H9 (cell line): ENCODE data around the gene SETD3. TPM values are rescaled to one million over a fixed set of nuclear protein-coding genes. Genes with fewer than 3 reads are reported as not detected.

Experiments
- DNase-seq: peaks from one replicate; pipeline ENCODE4 v3.0.0-alpha.2; 2017
- H2AFZ ChIP-seq: one replicate; pipeline ENCODE4 v1.6.1; 2013; ENCODE audit warnings: mild to moderate bottlenecking, low read length, control low read depth, moderate library complexity
- H2AK5ac ChIP-seq: 2 replicates; pipeline ENCODE4 v1.6.1; 2013; ENCODE audit warnings: low read length, control low read depth, mixed read lengths; ENCODE audit not compliant: insufficient read length
- H2BK120ac ChIP-seq: one replicate; pipeline ENCODE4 v1.6.1; 2013; ENCODE audit warnings: low read depth, mild to moderate bottlenecking, low read length, control low read depth, inconsistent platforms; ENCODE audit not compliant: poor library complexity, severe bottlenecking
- H2BK12ac ChIP-seq: 2 replicates; pipeline ENCODE4 v1.6.1; 2013; ENCODE audit warnings: low read length, control low read depth, mixed read lengths, low read depth; ENCODE audit not compliant: insufficient read length
- H2BK15ac ChIP-seq: 2 replicates; pipeline ENCODE4 v1.6.1; 2013; ENCODE audit warnings: low read depth, low read length, control low read depth
- H2BK20ac ChIP-seq: one replicate; pipeline ENCODE4 v1.6.1; 2013; ENCODE audit warnings: low read depth, mild to moderate bottlenecking, low read length, control low read depth, inconsistent platforms; ENCODE audit not compliant: poor library complexity, severe bottlenecking
- H2BK5ac ChIP-seq: 2 replicates; pipeline ENCODE4 v1.6.1; 2013; ENCODE audit warnings: low read length, control low read depth, mixed read lengths; ENCODE audit not compliant: insufficient read length
- H3K14ac ChIP-seq: 2 replicates; pipeline ENCODE4 v1.6.1; 2013; ENCODE audit warnings: low read length, control low read depth; ENCODE audit not compliant: insufficient read depth
- H3K18ac ChIP-seq: 2 replicates; pipeline ENCODE4 v1.6.1; 2013; ENCODE audit warnings: low read depth, mild to moderate bottlenecking, mixed read lengths, low read length, control low read depth; ENCODE audit not compliant: insufficient read length
- H3K23ac ChIP-seq: 2 replicates; pipeline ENCODE4 v1.6.1; 2013; ENCODE audit warnings: low read length, control low read depth, mixed read lengths, low read depth; ENCODE audit not compliant: insufficient read length
- H3K23me2 ChIP-seq: 2 replicates; pipeline ENCODE4 v1.6.1; 2013; ENCODE audit warnings: low read depth, mild to moderate bottlenecking, mixed read lengths, low read length, control low read depth; ENCODE audit not compliant: insufficient read length, poor library complexity, severe bottlenecking
- H3K27ac ChIP-seq: 2 replicates; pipeline ENCODE4 v1.5.1; 2013; ENCODE audit warnings: low read length, control low read depth, mixed read lengths, low read depth; ENCODE audit not compliant: insufficient read length
- H3K27me3 ChIP-seq: 2 replicates; pipeline ENCODE4 v1.6.1; 2013; ENCODE audit warnings: low read length, control low read depth, inconsistent platforms; ENCODE audit not compliant: insufficient read depth
- H3K4ac ChIP-seq: 2 replicates; pipeline ENCODE4 v1.6.1; 2013; ENCODE audit warnings: low read depth, mild to moderate bottlenecking, control low read depth, inconsistent platforms, low read length, moderate library complexity
- H3K4me1 ChIP-seq: 2 replicates; pipeline ENCODE4 v1.6.1; 2013; ENCODE audit warnings: low read length, control low read depth, inconsistent platforms; ENCODE audit not compliant: insufficient read depth
- H3K4me2 ChIP-seq: 2 replicates; pipeline ENCODE4 v1.6.1; 2013; ENCODE audit warnings: low read length, control low read depth, mixed read lengths; ENCODE audit not compliant: insufficient read length, insufficient read depth
- H3K56ac ChIP-seq: 2 replicates; pipeline ENCODE4 v1.6.1; 2013; ENCODE audit warnings: low read depth, mild to moderate bottlenecking, mixed read lengths, low read length, control low read depth; ENCODE audit not compliant: insufficient read length
- H3K79me1 ChIP-seq: 2 replicates; pipeline ENCODE4 v1.6.1; 2013; ENCODE audit warnings: low read depth, mild to moderate bottlenecking, moderate library complexity, low read length, control low read depth, inconsistent platforms; ENCODE audit not compliant: insufficient read depth, poor library complexity, severe bottlenecking
- H3K79me2 ChIP-seq: 2 replicates; pipeline ENCODE4 v1.6.1; 2013; ENCODE audit warnings: low read length, control low read depth, inconsistent platforms; ENCODE audit not compliant: insufficient read depth
- H3K9ac ChIP-seq: 2 replicates; pipeline ENCODE4 v1.6.1; 2013; ENCODE audit warnings: low read length, control low read depth, mixed read lengths; ENCODE audit not compliant: insufficient read length; ENCODE audit errors: extremely low read depth
- H3K9me3 ChIP-seq: one replicate; pipeline ENCODE4 v1.6.1; 2013; ENCODE audit warnings: low read depth, low read length, inconsistent platforms; ENCODE audit not compliant: control insufficient read depth
- H3T11ph ChIP-seq: one replicate; pipeline ENCODE4 v1.6.1; 2013; ENCODE audit warnings: mild to moderate bottlenecking, low read length, control low read depth, inconsistent platforms
- H4K20me1 ChIP-seq: one replicate; pipeline ENCODE4 v1.6.1; 2013; ENCODE audit not compliant: control insufficient read depth, insufficient read length, insufficient read depth
- H4K5ac ChIP-seq: 2 replicates; pipeline ENCODE4 v1.6.1; 2013; ENCODE audit warnings: low read depth, mild to moderate bottlenecking, mixed read lengths, low read length, control low read depth; ENCODE audit not compliant: insufficient read length
- H4K8ac ChIP-seq: replicated peaks from 2 replicates; pipeline ENCODE4 v1.6.1; 2013; ENCODE audit warnings: low read length, control low read depth, mixed read lengths, low read depth; ENCODE audit not compliant: insufficient read length
- H4K91ac ChIP-seq: 2 replicates; pipeline ENCODE4 v1.6.1; 2013; ENCODE audit warnings: low read depth, mild to moderate bottlenecking, moderate library complexity, mixed read lengths, low read length, control low read depth; ENCODE audit not compliant: insufficient read length
- H3K27ac Mint-ChIP-seq, 3 experiments: 2 replicates in 2 of 3; 3 replicates in 1 of 3; pipeline ENCODE4 v1.8.0; 2020 to 2021; ENCODE audit warnings: mixed read lengths in 3 of 3, mild to moderate bottlenecking in 1 of 3, moderate library complexity in 1 of 3
- H3K27me3 Mint-ChIP-seq: 2 replicates; pipeline ENCODE4 v1.8.0; 2021; ENCODE audit warnings: low read depth, mild to moderate bottlenecking, moderate library complexity, mixed read lengths
- H3K36me3 Mint-ChIP-seq, 3 experiments: 2 replicates in 2 of 3; 3 replicates in 1 of 3; pipeline ENCODE4 v1.8.0; 2020 to 2021; ENCODE audit warnings: low read depth in 3 of 3, mixed read lengths in 3 of 3; ENCODE audit not compliant: insufficient read depth in 1 of 3
- H3K4me1 Mint-ChIP-seq, 2 experiments: 2 replicates each; pipeline ENCODE4 v1.8.0; 2020; ENCODE audit warnings: mixed read lengths in 2 of 2
- H3K4me3 Mint-ChIP-seq, 2 experiments: 2 replicates in 1 of 2; 3 replicates in 1 of 2; pipeline ENCODE4 v1.8.0; 2020 to 2021; ENCODE audit warnings: mild to moderate bottlenecking in 2 of 2, mixed read lengths in 2 of 2, moderate library complexity in 1 of 2
- H3K9me3 Mint-ChIP-seq, 2 experiments: 2 replicates in 1 of 2; 3 replicates in 1 of 2; pipeline ENCODE4 v1.8.0; 2020; ENCODE audit warnings: mild to moderate bottlenecking in 2 of 2, mixed read lengths in 2 of 2, moderate library complexity in 1 of 2
- WGBS: extraction: QIAGEN DNeasy Blood & Tissue Kit; methylation state at CpG from one replicate; pipeline ENCODE4 v1.1.7; 2013; ENCODE audit warnings: missing lambda C conversion rate, low lambda C conversion rate, mixed read lengths; ENCODE audit not compliant: insufficient read length; ENCODE audit errors: extremely low coverage; 5-methylcytosine and 5-hydroxymethylcytosine counted together
- total RNA-seq: library from RNA; stranded (reverse); gene quantifications from 2 replicates; pipeline ENCODE4 v1.2.1, GENCODE V29; 2021
- TF ChIP-seq, protein P1 (sequence below): fragments of 200-600 bp; sonication (generic); conservative IDR thresholded peaks from 3 replicates; pipeline ENCODE4 v1.8.0; 2021; ENCODE audit warnings: antibody characterized with exemption, mild to moderate bottlenecking

SETD3 gene
- total RNA-seq, 1 experiment from 2014 or later = 56.7 TPM

DNA sequence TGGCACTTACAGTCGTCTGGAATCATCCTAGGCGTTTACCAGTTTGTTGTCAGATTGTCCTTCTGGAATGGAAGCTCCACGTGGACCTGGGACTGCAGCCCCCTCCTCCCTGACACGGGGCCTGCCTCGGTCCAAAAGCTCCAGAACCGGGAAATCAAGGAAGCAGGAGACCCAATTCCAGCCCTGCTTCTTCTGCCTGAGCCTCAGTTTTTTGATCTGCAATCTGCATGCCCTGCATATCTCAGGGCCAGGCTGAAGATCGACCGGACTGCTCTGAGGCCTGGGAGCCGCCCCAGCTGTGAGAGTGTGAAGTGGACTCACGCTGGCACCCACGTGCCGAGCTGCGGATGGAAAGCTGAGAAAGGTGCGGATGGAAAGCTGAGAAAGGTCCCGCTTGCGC, 98.6 kb downstream of the SETD3 start:
- Histone ChIP-seq H4K5ac (no peak overlapping the region), H3K9me3 (no peaks in the 10 kb centered on the region), H3K23me2 (no peaks in the 10 kb centered on the region), H4K20me1 (no peaks in the 10 kb centered on the region), H3K27ac (no peak overlapping the region), H2AK5ac (no peak overlapping the region), H2BK12ac (no peak overlapping the region), H4K8ac (no peak overlapping the region), H3K4me1 (peaks cover 5% of the 10 kb centered on the region; the same call in 1 of the 2 replicates), H3K4ac (no peak overlapping the region), H3K79me1 (no peaks in the 10 kb centered on the region), H2BK120ac (no peak overlapping the region), H3K27me3 (no peaks in the 10 kb centered on the region; the same call in 1 of the 2 replicates), H2BK20ac (no peak overlapping the region), H3K79me2 (no peaks in the 10 kb centered on the region), H3K9ac (no peak overlapping the region), H3K4me2 (no peak overlapping the region), H3K56ac (no peak overlapping the region), H2BK5ac (no peak overlapping the region), H2AFZ (no peak overlapping the region), H3K23ac (no peak overlapping the region), H3T11ph (no peak overlapping the region), H4K91ac (no peak overlapping the region), H3K14ac (no peak overlapping the region), H2BK15ac (no peak overlapping the region; the same call in 1 of the 2 replicates), H3K18ac (no peak overlapping the region)
- peaks cover 0 to 6% (median 2%) of the 10 kb centered on the region in 3 experiments; a peak in 5 of 7 replicates for H3K36me3 Mint-ChIP-seq
- no peak overlapping the region for H3K4me3 Mint-ChIP-seq
- TF ChIP-seq, protein P1, sequence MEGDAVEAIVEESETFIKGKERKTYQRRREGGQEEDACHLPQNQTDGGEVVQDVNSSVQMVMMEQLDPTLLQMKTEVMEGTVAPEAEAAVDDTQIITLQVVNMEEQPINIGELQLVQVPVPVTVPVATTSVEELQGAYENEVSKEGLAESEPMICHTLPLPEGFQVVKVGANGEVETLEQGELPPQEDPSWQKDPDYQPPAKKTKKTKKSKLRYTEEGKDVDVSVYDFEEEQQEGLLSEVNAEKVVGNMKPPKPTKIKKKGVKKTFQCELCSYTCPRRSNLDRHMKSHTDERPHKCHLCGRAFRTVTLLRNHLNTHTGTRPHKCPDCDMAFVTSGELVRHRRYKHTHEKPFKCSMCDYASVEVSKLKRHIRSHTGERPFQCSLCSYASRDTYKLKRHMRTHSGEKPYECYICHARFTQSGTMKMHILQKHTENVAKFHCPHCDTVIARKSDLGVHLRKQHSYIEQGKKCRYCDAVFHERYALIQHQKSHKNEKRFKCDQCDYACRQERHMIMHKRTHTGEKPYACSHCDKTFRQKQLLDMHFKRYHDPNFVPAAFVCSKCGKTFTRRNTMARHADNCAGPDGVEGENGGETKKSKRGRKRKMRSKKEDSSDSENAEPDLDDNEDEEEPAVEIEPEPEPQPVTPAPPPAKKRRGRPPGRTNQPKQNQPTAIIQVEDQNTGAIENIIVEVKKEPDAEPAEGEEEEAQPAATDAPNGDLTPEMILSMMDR = no peak
- H3K27me3 Mint-ChIP-seq = peaks cover 2% of the 10 kb centered on the region
- peaks cover 23 to 24% of the 10 kb centered on the region in 2 experiments for H3K4me1 Mint-ChIP-seq
- DNase-seq = no peak
- H3K9me3 Mint-ChIP-seq = peaks cover 0 to 5% of the 10 kb centered on the region in 2 experiments
- WGBS = no CpG with 5 or more reads among the region's 16 CpGs
- peak overlapping the region in 2 of 3 experiments; percentile 28 to 58; a peak in 4 of 7 replicates for H3K27ac Mint-ChIP-seq
